Left lung (tissue), 10 donors: ENCODE data around the gene TRPM2. TPM values are rescaled to one million over a fixed set of nuclear protein-coding genes. Genes with fewer than 3 reads are reported as not detected.
"Not testable (repeated sequence)": the region's sequence is repeated elsewhere in the genome, so short reads cannot be mapped to it uniquely, and the experiment has no call there.

ENCODE experiments used
- ATAC-seq: fragments of 200-7000 bp; cut with Tn5 transposase; one replicate; pipeline ENCODE4 v1.9.1; 2020; ENCODE audit warnings: moderate library complexity
- DNase-seq, 4 donors: peaks; one replicate each; pipeline ENCODE4 v3.0.0-alpha.2; 2013 to 2020
- H3K27ac ChIP-seq, 2 donors: fragments of 200-600 bp; sonication (generic) in 1 of 2; one replicate each; pipeline versions ENCODE4 v1.5.0 to v1.8.0; 2020 to 2021
- H3K27me3 ChIP-seq, 2 donors: fragments of 200-600 bp; sonication (generic) in 1 of 2; one replicate each; pipeline versions ENCODE4 v1.5.0 to v1.8.0; 2020 to 2021
- H3K36me3 ChIP-seq, 2 donors: fragments of 200-600 bp; sonication (generic) in 1 of 2; one replicate each; pipeline versions ENCODE4 v1.5.0 to v1.8.0; 2020 to 2021
- H3K4me1 ChIP-seq, 2 donors: fragments of 200-600 bp; one replicate each; pipeline ENCODE4 v1.8.0; 2021
- H3K4me3 ChIP-seq, 2 donors: fragments of 200-600 bp; sonication (generic) in 1 of 2; one replicate each; pipeline versions ENCODE4 v1.5.0 to v1.8.0; 2020 to 2021; ENCODE audit warnings: mild to moderate bottlenecking in 1 of 2
- H3K9me3 ChIP-seq, 2 donors: fragments of 200-600 bp; sonication (generic) in 1 of 2; one replicate each; pipeline versions ENCODE4 v1.5.0 to v1.8.0; 2020 to 2021
- intact Hi-C, 2 donors: fragments of 100-400 bp; cut with DNase I; formaldehyde crosslinking; loops; one replicate each; pipeline versions ENCODE4 v1.11.2 to v1.14.2; 2022
- polyA plus RNA-seq, 6 donors: library from polyadenylated mRNA; unstranded; fragments of 120-200 nt; gene quantifications; one replicate each; pipeline ENCODE4 v1.2.1, GENCODE V29; 2013; ENCODE audit not compliant: insufficient read length in 6 of 6
- total RNA-seq, 2 donors: library from RNA; stranded (reverse); fragmentation: NEBNext Ultra II Directional; extraction: Animal tissue kit (Norgen Biotek cat#: 25700); gene quantifications; one replicate each; pipeline ENCODE4 v1.2.1, GENCODE V29; 2021
- TF ChIP-seq, protein P1 (sequence below), 2 donors: fragments of 200-600 bp; sonication (generic) in 1 of 2; IDR thresholded peaks; one replicate each; pipeline versions ENCODE4 v1.5.0 to v1.8.0; 2021; ENCODE audit warnings: antibody characterized with exemption in 2 of 2
- donor health status: DM: no; HTN: yes; CAD: no.
- donor health status: DM: no; HTN: no; CAD: no.

TRPM2 gene
- total and polyA plus RNA-seq, 8 donors, result 1.2 to 25.6 (median 1.6) TPM

DNA sequence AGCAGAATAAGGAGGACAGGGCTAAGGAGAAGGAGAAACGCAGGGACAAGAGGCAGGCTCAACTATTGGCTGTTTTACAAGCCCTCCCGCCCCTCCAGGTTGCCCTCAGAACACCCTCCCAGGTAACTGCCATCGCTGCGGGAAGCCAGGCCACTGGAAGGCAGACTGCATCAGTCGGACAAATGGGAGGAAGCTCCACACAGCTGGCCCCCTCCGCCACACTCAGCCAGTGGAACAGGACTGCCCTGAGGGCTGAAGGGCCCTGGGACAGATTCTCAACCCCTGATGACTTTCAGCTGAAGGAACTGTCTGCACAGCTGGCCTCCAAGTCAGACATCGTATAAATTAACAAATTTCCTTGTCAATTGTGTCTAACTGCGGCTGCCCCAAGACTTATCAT, 123.7 kb downstream of the TRPM2 start:
- TF ChIP-seq, protein P1, sequence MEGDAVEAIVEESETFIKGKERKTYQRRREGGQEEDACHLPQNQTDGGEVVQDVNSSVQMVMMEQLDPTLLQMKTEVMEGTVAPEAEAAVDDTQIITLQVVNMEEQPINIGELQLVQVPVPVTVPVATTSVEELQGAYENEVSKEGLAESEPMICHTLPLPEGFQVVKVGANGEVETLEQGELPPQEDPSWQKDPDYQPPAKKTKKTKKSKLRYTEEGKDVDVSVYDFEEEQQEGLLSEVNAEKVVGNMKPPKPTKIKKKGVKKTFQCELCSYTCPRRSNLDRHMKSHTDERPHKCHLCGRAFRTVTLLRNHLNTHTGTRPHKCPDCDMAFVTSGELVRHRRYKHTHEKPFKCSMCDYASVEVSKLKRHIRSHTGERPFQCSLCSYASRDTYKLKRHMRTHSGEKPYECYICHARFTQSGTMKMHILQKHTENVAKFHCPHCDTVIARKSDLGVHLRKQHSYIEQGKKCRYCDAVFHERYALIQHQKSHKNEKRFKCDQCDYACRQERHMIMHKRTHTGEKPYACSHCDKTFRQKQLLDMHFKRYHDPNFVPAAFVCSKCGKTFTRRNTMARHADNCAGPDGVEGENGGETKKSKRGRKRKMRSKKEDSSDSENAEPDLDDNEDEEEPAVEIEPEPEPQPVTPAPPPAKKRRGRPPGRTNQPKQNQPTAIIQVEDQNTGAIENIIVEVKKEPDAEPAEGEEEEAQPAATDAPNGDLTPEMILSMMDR (IDR thresholded peaks at IDR 0.05), result no peak
- intact Hi-C loops, result no loop called here

DNA sequence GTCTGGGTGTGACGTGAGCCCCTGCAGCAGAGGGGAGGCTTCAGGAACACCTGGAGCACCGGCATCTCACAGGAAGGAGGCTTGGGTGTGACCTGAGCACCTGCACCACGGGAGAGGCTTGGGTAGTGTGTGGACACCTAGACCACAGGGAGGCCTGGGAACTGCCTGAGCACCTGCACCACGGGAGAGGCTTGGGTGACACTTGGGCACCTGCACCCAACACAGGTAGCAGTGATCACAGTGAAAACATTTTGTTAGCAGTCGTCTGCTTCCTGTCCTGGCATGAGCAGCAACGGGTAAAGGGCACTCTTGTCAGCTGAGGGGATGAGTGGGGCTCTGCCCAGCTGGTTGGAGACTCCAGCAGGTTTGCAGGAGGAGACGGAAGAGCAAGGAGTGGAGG, 124.3 kb downstream of the TRPM2 start:
- H3K4me1 ChIP-seq, result no peaks in the 10 kb centered on the region
- H3K27me3 ChIP-seq, result no peaks in the 10 kb centered on the region
- DNase-seq, result peak in 1 of 4 donors; percentile 21
- intact Hi-C loops, result no loop called here
- peak; percentile 16 for ATAC-seq
- no peak overlapping the region for H3K27ac ChIP-seq
- H3K9me3 ChIP-seq, result no peaks in the 10 kb centered on the region
- TF ChIP-seq, protein P1 (IDR thresholded peaks at IDR 0.05), result no peak
- H3K36me3 ChIP-seq, result no peaks in the 10 kb centered on the region
- H3K4me3 ChIP-seq, result no peak overlapping the region

More for the DNA sequence above, 123.7 kb downstream of the TRPM2 start:
- no peak for DNase-seq
- no peaks in the 10 kb centered on the region for H3K36me3 ChIP-seq
- no peaks in the 10 kb centered on the region for H3K27me3 ChIP-seq
- H3K4me3 ChIP-seq, result no peak overlapping the region
- no peak for ATAC-seq
- H3K4me1 ChIP-seq, result no peaks in the 10 kb centered on the region
- no peak overlapping the region for H3K27ac ChIP-seq
- no peaks in the 10 kb centered on the region for H3K9me3 ChIP-seq

DNA sequence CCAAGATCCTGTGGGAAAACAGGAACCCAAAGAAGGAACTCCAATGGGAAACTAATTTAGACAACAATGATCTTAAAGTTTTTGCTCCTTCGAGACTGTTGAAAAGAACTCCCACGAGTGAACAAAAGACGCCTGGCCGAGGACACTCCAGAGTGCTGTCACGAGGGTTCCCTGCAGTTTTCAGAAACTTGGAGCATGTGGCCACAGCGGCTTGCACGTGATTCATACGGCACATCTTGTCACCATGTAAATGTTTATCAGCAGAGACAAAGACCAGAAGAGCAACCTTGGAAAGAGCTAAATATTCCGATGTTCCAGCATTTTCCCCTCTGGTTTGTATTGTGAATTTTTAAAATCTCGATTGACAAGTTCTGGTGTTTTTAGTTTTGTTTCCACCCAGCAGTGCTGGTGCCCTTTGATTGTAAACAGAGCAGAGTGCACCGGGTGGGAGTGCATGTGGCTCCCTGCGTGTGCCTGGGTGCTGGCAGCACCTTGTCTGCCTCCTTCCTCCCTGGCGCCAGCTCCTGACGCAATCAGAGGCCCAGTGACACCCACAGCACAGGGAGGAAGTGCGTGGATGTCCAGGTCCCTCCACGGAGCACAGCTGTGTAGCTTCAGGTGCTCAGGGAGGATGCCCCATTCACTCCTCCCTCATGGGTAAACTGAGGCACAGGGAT, 124.8 kb downstream of the TRPM2 start:
- H3K4me3 ChIP-seq, result no peak overlapping the region
- no peaks in the 10 kb centered on the region for H3K9me3 ChIP-seq
- H3K4me1 ChIP-seq, result no peaks in the 10 kb centered on the region
- TF ChIP-seq, protein P1 (IDR thresholded peaks at IDR 0.05), result no peak
- H3K27ac ChIP-seq, result no peak overlapping the region
- intact Hi-C loops, result no loop called here
- ATAC-seq, result no peak
- H3K27me3 ChIP-seq, result no peaks in the 10 kb centered on the region
- DNase-seq, result peak in 1 of 4 donors; percentile 17
- H3K36me3 ChIP-seq, result no peaks in the 10 kb centered on the region

- no peaks in the 10 kb centered on the region for H3K27me3 ChIP-seq
- ATAC-seq, result no peak
- intact Hi-C loops, result no loop called here
Observed at GRCh38 chr21:44478801-44479167, 125.4 kb downstream of the TRPM2 start.

GRCh38 chr21:44479556-44480199, 126.3 kb downstream of the TRPM2 start:
- intact Hi-C loops, H3K36me3 ChIP-seq, H3K4me1 ChIP-seq, H3K27me3 ChIP-seq, H3K9me3 ChIP-seq, H3K27ac ChIP-seq, H3K4me3 ChIP-seq, ATAC-seq: not testable (repeated sequence)
- DNase-seq, result peak in 1 of 4 donors; percentile 76
- TF ChIP-seq, protein P1 (IDR thresholded peaks at IDR 0.05), result peak; percentile 60 to 73

More at GRCh38 chr21:44478801-44479167, 125.4 kb downstream of the TRPM2 start:
- Histone ChIP-seq H3K36me3 (no peaks in the 10 kb centered on the region), H3K27ac (no peak overlapping the region), H3K9me3 (no peaks in the 10 kb centered on the region), H3K4me1 (no peaks in the 10 kb centered on the region), H3K4me3 (no peak overlapping the region)
- DNase-seq, result peak in 1 of 4 donors; percentile 2
- TF ChIP-seq, protein P1 (IDR thresholded peaks at IDR 0.05), result no peak
